OCI-LY7 (cell line): ENCODE measurements around the gene CEP72. TPM values are rescaled to one million over a fixed set of nuclear protein-coding genes. Genes with fewer than 3 reads are reported as not detected.

Experiments
- BruUV-seq: library from RNA; stranded (reverse); fragments of 400-500 nt; replicated peaks from 2 replicates; lab custom pipeline; 2021; lab: Mats Ljungman, UMichigan
- CTCF ChIA-PET: fragments of 300-600 bp; sonication (Branson Sonifier 250); formaldehyde crosslinking; loops from one replicate; lab custom pipeline; 2022; ENCODE audit warnings: antibody characterized with exemption; ENCODE audit not compliant: unreplicated experiment; lab: Charles Lee
- POLR2A ChIA-PET: fragments of 300-600 bp; sonication (Branson Sonifier 250); formaldehyde crosslinking; loops from one replicate; lab custom pipeline; 2022; ENCODE audit warnings: antibody characterized with exemption; lab: Charles Lee
- DNase-seq: peaks from one replicate; pipeline ENCODE4 v3.0.0-alpha.2; 2015; ENCODE audit warnings: low spot score
- H2AFZ ChIP-seq: fragments of 200-600 bp; sonication (generic), shearing (Covaris generic); 2 replicates; pipeline ENCODE4 v1.6.1; 2014; ENCODE audit warnings: mild to moderate bottlenecking, antibody characterized with exemption, low read length, moderate library complexity
- H3K27ac ChIP-seq: fragments of 200-600 bp; sonication (generic); 2 replicates; pipeline ENCODE4 v1.5.1; 2014; ENCODE audit warnings: mixed run types, low read depth, mild to moderate bottlenecking, moderate library complexity, low read length, inconsistent platforms; ENCODE audit not compliant: poor library complexity, severe bottlenecking
- H3K36me3 ChIP-seq: fragments of 200-600 bp; sonication (generic); 2 replicates; pipeline ENCODE4 v1.6.1; 2014; ENCODE audit warnings: mild to moderate bottlenecking, antibody characterized with exemption, low read length, moderate library complexity, mixed read lengths; ENCODE audit not compliant: insufficient read depth
- H3K4me1 ChIP-seq: fragments of 200-600 bp; sonication (generic); 2 replicates; pipeline ENCODE4 v1.5.1; 2014; ENCODE audit warnings: mild to moderate bottlenecking, low read length; ENCODE audit not compliant: insufficient read depth, poor library complexity, severe bottlenecking
- H3K4me2 ChIP-seq: fragments of 200-600 bp; sonication (generic); 2 replicates; pipeline ENCODE4 v1.6.1; 2014; ENCODE audit warnings: mild to moderate bottlenecking, low read length
- H3K4me3 ChIP-seq: fragments of 200-600 bp; sonication (generic); 2 replicates; pipeline ENCODE4 v1.5.1; 2014; ENCODE audit warnings: mild to moderate bottlenecking, low read depth, low read length; ENCODE audit not compliant: poor library complexity, severe bottlenecking
- H3K79me2 ChIP-seq: fragments of 200-600 bp; sonication (generic); 2 replicates; pipeline ENCODE4 v1.6.1; 2016; ENCODE audit warnings: low read depth, mild to moderate bottlenecking, low read length, moderate library complexity, mixed read lengths; ENCODE audit not compliant: insufficient read depth
- H3K9me2 ChIP-seq: fragments of 200-600 bp; sonication (generic); 2 replicates; pipeline ENCODE4 v1.6.1; 2016; ENCODE audit warnings: mild to moderate bottlenecking, low read length, mixed read lengths; ENCODE audit not compliant: insufficient read depth
- H3K9me3 ChIP-seq: fragments of 200-600 bp; sonication (generic); 2 replicates; pipeline ENCODE4 v1.6.1; 2014; ENCODE audit warnings: mild to moderate bottlenecking, mixed run types, low read length, mixed read lengths
- H4K20me1 ChIP-seq: fragments of 200-600 bp; sonication (generic); 2 replicates; pipeline ENCODE4 v1.6.1; 2014; ENCODE audit warnings: mild to moderate bottlenecking, antibody characterized with exemption, low read length, moderate library complexity, mixed read lengths; ENCODE audit not compliant: insufficient read depth
- CTCF ChIP-seq: fragments of 200-600 bp; sonication (generic); conservative IDR thresholded peaks from 2 replicates; pipeline ENCODE4 v1.5.1; 2014; ENCODE audit warnings: mild to moderate bottlenecking, antibody characterized with exemption, low read length, moderate library complexity, mixed read lengths
- EZH2phosphoT487 ChIP-seq: fragments of 200-600 bp; sonication (generic); IDR thresholded peaks from 2 replicates; pipeline ENCODE4 v1.6.1; 2018; ENCODE audit warnings: low read depth, borderline replicate concordance, mild to moderate bottlenecking, mixed run types, antibody characterized with exemption, low read length, moderate library complexity, mixed read lengths
- intact Hi-C: fragments of 100-400 bp; cut with micrococcal nuclease; formaldehyde crosslinking; loops from one replicate; pipeline ENCODE4 v1.10.0; 2022; ENCODE audit not compliant: unreplicated experiment
- total RNA-seq, 2 experiments: library from RNA; depleted of rRNA in 1 of 2; stranded (reverse); fragments of >200 nt in 1 of 2; shearing (Covaris generic) in 1 of 2; gene quantifications; 2 replicates each; pipeline ENCODE4 v1.2.3, GENCODE V29; 2014 to 2022

CEP72 gene
- total RNA-seq, 2 experiments from 2014 or later = 26.9 to 42.7 TPM

GRCh38 chr5:673831-674629 lies 61.9 kb downstream of the CEP72 start:
- TF ChIP-seq EZH2phosphoT487 = no peak
- no peak for TF ChIP-seq CTCF
- Histone ChIP-seq H3K4me1 (no peaks in the 10 kb centered on the region), H2AFZ (no peak overlapping the region), H3K9me3 (no peaks in the 10 kb centered on the region), H3K4me2 (no peak overlapping the region), H3K36me3 (no peaks in the 10 kb centered on the region), H4K20me1 (no peaks in the 10 kb centered on the region), H3K9me2 (no peaks in the 10 kb centered on the region), H3K79me2 (no peaks in the 10 kb centered on the region), H3K4me3 (no peak overlapping the region), H3K27ac (no peak overlapping the region)
- ChIA-PET POLR2A (no interaction called here), CTCF (no interaction called here)
- no peak for DNase-seq
- BruUV-seq = no TSS peak
- intact Hi-C loops = loop anchor here (5.0 kb wide), 1 partner anchor 228 kb away; no protein-coding TSS in a partner anchor

GRCh38 chr5:674630-675011 lies 62.5 kb downstream of the CEP72 start:
- Histone ChIP-seq H3K36me3 (no peaks in the 10 kb centered on the region), H3K27ac (no peak overlapping the region), H2AFZ (no peak overlapping the region), H3K79me2 (no peaks in the 10 kb centered on the region), H3K4me1 (no peaks in the 10 kb centered on the region), H3K9me3 (no peaks in the 10 kb centered on the region), H3K9me2 (no peaks in the 10 kb centered on the region), H3K4me3 (no peak overlapping the region), H4K20me1 (no peaks in the 10 kb centered on the region), H3K4me2 (no peak overlapping the region)
- DNase-seq = no peak
- ChIA-PET POLR2A (no interaction called here), CTCF (interaction anchor here (0.5 kb wide), 1 partner anchor 453 kb away, joined by 4 read pairs; no protein-coding TSS in a partner anchor)
- no TSS peak for BruUV-seq
- intact Hi-C loops = loop anchor here (5.0 kb wide), 1 partner anchor 228 kb away; no protein-coding TSS in a partner anchor
- TF ChIP-seq CTCF = no peak
- no peak for TF ChIP-seq EZH2phosphoT487
